ENCODE measurements around the gene ZC3H10. TPM values are rescaled to one million over a fixed set of nuclear protein-coding genes. Genes with fewer than 3 reads are reported as not detected.
A peak's percentile ranks its signal among the peaks of the same experiment; 100 is the strongest.

ZC3H10 gene
- total and polyA plus RNA-seq, 2 of the 8 experiments (the other 6 are each of a cell fraction or from before 2014, with no cell fraction given), result 4.0 to 11.2 TPM

DNA sequence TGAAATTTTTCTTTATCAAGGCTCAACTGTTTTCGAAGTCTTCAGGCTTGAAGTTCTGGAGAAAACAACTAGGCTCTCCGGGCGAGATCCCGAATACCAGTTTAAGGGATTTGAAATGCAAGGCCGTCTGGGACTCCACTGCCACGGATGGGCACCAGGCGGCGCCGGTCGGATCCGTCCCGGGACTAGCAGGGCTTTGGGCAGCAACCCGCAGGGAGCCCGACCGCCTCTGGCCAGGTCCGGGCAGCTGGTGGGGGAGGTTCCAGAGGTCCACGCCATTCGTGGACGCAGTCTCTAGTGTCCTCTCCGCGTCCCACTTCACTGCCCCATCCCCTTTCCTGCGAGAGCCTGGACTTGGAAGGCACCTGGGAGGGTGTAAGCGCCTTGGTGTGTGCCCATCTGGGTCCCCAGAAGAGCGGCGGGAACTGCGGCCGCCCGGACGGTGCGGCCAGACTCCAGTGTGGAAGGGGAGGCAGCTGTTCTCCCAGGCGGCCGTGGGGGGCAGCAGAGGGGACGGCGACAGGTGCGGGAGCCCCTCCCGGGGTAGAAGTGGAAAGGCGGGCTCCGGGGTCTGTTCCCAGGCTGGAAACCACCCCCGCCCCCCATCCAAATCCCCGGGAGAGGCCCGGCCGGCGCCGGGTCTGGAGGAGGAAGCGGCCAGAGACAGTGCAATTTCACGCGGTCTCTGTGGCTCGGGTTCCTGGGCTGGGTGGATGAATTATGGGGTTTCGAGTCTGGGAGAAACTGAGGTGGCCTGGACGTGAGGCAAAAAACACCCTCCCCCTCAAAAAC lies 38.9 kb upstream of the ZC3H10 start:
- FAIRE-seq, result no peak
- Histone ChIP-seq H2BK120ac (replicated peaks; ENCODE audit: low read depth, low read length) (peak overlapping the region; percentile 96), H2BK20ac (ENCODE audit: low read length) (0 out of 2 replicates have a peak overlapping the region, but pooled peaks have one; percentile 61), H3K27ac (ENCODE audit: low read depth, low read length) (peak overlapping the region; percentile 92), H3K79me1 (ENCODE audit: low read depth, low read length) (peaks cover 6% of the 10 kb centered on the region; the same call in 1 of the 2 replicates), H3K4me3 (ENCODE audit: extremely low read depth in 1 of 4, insufficient read depth in 2 of 4, low read depth in 3 of 4, low read length in 4 of 4) (peak overlapping the region; percentile 74 to 89 (median 80)), H3K23ac (ENCODE audit: insufficient read length) (no peak overlapping the region), H3K18ac (ENCODE audit: extremely low read depth, low read length) (peak overlapping the region; percentile 100), H3K9me3 (ENCODE audit: insufficient read depth in 2 of 2, low read depth in 1 of 2, low read length in 1 of 2) (no peaks in the 10 kb centered on the region; a peak in 1 of 4 replicates), H2AFZ (ENCODE audit: low read length) (peak overlapping the region; percentile 99), H3K56ac (replicated peaks; ENCODE audit: insufficient read length, low read depth, low read length) (peak overlapping the region; percentile 97), H2BK5ac (ENCODE audit: low read depth, low read length) (peak overlapping the region; percentile 98), H3K14ac (ENCODE audit: insufficient read length) (no peak overlapping the region), H3K4me1 (replicated peaks in 1 of 4; ENCODE audit: control insufficient read depth in 3 of 4, insufficient read depth in 4 of 4, low read length in 3 of 4) (peaks cover 3 to 17% (median 11%) of the 10 kb centered on the region in 4 experiments), H2BK12ac (ENCODE audit: low read depth, low read length) (peak overlapping the region; percentile 100), H3K79me2 (ENCODE audit: control insufficient read depth in 1 of 2, insufficient read depth in 2 of 2, low read length in 2 of 2) (peaks cover 0 to 27% of the 10 kb centered on the region in 2 experiments; a peak in 2 of 4 replicates), H3K23me2 (ENCODE audit: low read depth, low read length) (peaks cover 7% of the 10 kb centered on the region; the same call in 1 of the 2 replicates), H3K4ac (replicated peaks; ENCODE audit: insufficient read length, low read depth, low read length) (no peak overlapping the region), H2AK5ac (ENCODE audit: low read depth, low read length) (no peak overlapping the region), H3K36me3 (ENCODE audit: control insufficient read depth in 2 of 4, insufficient read depth in 4 of 4, low read length in 3 of 4) (peaks cover 0 to 2% (median 0%) of the 10 kb centered on the region in 4 experiments; a peak in 4 of 8 replicates), H3K27me3 (replicated peaks in 1 of 4; ENCODE audit: control insufficient read depth in 3 of 4, extremely low read depth in 1 of 4, insufficient read depth in 3 of 4, low read length in 3 of 4) (no peaks in the 10 kb centered on the region), H4K5ac (ENCODE audit: insufficient read length, low read depth, low read length) (peak overlapping the region; percentile 100), H2BK15ac (ENCODE audit: low read length) (peak overlapping the region; percentile 100), H3K4me2 (ENCODE audit: insufficient read depth in 1 of 2, low read depth in 2 of 2, low read length in 2 of 2) (peak overlapping the region; percentile 62 to 97), H4K91ac (replicated peaks; ENCODE audit: insufficient read length, low read length) (peak overlapping the region; percentile 98), H4K8ac (ENCODE audit: extremely low read depth, insufficient read depth, low read length) (peak overlapping the region; percentile 99), H3K9ac (replicated peaks in 1 of 4; ENCODE audit: extremely low read depth in 1 of 4, low read depth in 3 of 4, low read length in 3 of 4) (peak overlapping the region; percentile 79 to 95 (median 86)), H4K20me1 (replicated peaks in 1 of 2; ENCODE audit: control insufficient read depth in 1 of 2, insufficient read depth in 2 of 2, low read length in 2 of 2) (peaks cover 2 to 10% of the 10 kb centered on the region in 2 experiments)
- WGBS, 2 experiments (ENCODE audit: extremely low coverage in 1 of 2, insufficient coverage in 1 of 2, insufficient read length in 1 of 2, insufficient replicate concordance in 2 of 2, low coverage in 1 of 2, low lambda C conversion rate in 2 of 2, missing lambda C conversion rate in 1 of 2), result 4% methylated on average over 50 of the region's 50 CpGs; no CpG with 5 or more reads in 1 of the 2 experiments
- DNase-seq (ENCODE audit: low read depth in 1 of 2, low spot score in 2 of 2), result peak; percentile 82 to 98
- ChIA-PET CTCF (ENCODE audit: partially characterized antibody) (interaction anchor here (0.6 to 5.1 kb wide), 21 partner anchors 11 to 362 kb away, joined by 3 to 31 read pairs (median 5); partner anchors contain the start of genes ORMDL2, PA2G4, RNF41 and SARNP), POLR2A (ENCODE audit: partially characterized antibody) (interaction anchor here (0.6 to 8.9 kb wide), 32 partner anchors 13 to 355 kb away, joined by 3 to 112 read pairs (median 4); partner anchors contain the start of genes ESYT1, IKZF4, MYL6 and PA2G4)
- TF ChIP-seq CTCF (IDR thresholded peaks at IDR 0.05; ENCODE audit: control extremely low read depth in 1 of 3, insufficient read depth in 1 of 3, low read depth in 1 of 3, low read length in 3 of 3), result peak; percentile 73 to 81 (median 78)
- no peak for TF ChIP-seq NANOG (IDR thresholded peaks at IDR 0.05; ENCODE audit: insufficient read depth, low read depth, low read length, poor library complexity, severe bottlenecking)
- peak; percentile 76; the same call in 1 of the 2 replicates for TF ChIP-seq TCF12 (IDR thresholded peaks at IDR 0.05; ENCODE audit: low read depth, low read length)
- no peak for TF ChIP-seq SUZ12 (IDR thresholded peaks at IDR 0.05; ENCODE audit: low read length)
- TF ChIP-seq CREB1 (IDR thresholded peaks at IDR 0.05), result 0 out of 2 replicates have a peak, but pooled peaks have one; percentile 35
- TF ChIP-seq HDAC2 (IDR thresholded peaks at IDR 0.05; ENCODE audit: borderline replicate concordance in 1 of 2, low read depth in 2 of 2, low read length in 2 of 2), result 0 out of 4 replicates have a peak, but pooled peaks have one; percentile 4 to 16
- 0 out of 2 replicates have a peak, but pooled peaks have one; percentile 10 for TF ChIP-seq KDM1A (IDR thresholded peaks at IDR 0.05; ENCODE audit: borderline replicate concordance, low read length)

Measured in H1 (cell line).